Activated CD8-positive, alpha-beta T cell treated with anti-CD3 and anti-CD28 coated beads, Interleukin-2, amount 10 ng/mL, durations not matched to agents 7 days and 5 days (primary cell): Measurements from ENCODE around the gene GALNT12. TPM values are rescaled to one million over a fixed set of nuclear protein-coding genes. Genes with fewer than 3 reads are reported as not detected.

ENCODE experiments used
- ATAC-seq: fragments of 150-1000 bp; cut with Tn5 transposase; one replicate; pipeline ENCODE4 v1.10.0; 2021; ENCODE audit warnings: moderate library complexity
- CTCF ChIA-PET: fragments of 350-600 bp; sonication (Branson Sonifier 250); formaldehyde crosslinking; loops from one replicate; lab custom pipeline; 2021; ENCODE audit warnings: antibody characterized with exemption; lab: Charles Lee
- POLR2A ChIA-PET: fragments of 350-600 bp; sonication (Branson Sonifier 250); formaldehyde crosslinking; loops from one replicate; lab custom pipeline; 2021; ENCODE audit warnings: antibody characterized with exemption; lab: Charles Lee
- DNase-seq: peaks from one replicate; pipeline ENCODE4 v3.0.0-alpha.2; 2020
- H3K27ac Mint-ChIP-seq: one replicate; pipeline ENCODE4 v1.8.0; 2021; ENCODE audit warnings: mild to moderate bottlenecking, mixed read lengths
- H3K27me3 Mint-ChIP-seq: one replicate; pipeline ENCODE4 v1.8.0; 2021; ENCODE audit warnings: low read depth, mixed read lengths
- H3K36me3 Mint-ChIP-seq: one replicate; pipeline ENCODE4 v1.8.0; 2021; ENCODE audit warnings: low read depth, mixed read lengths
- H3K4me1 Mint-ChIP-seq: one replicate; pipeline ENCODE4 v1.8.0; 2021; ENCODE audit warnings: low read depth, mixed read lengths
- H3K4me3 Mint-ChIP-seq: one replicate; pipeline ENCODE4 v1.8.0; 2021; ENCODE audit warnings: mild to moderate bottlenecking, mixed read lengths
- H3K9me3 Mint-ChIP-seq: one replicate; pipeline ENCODE4 v1.8.0; 2022; ENCODE audit warnings: mixed read lengths; ENCODE audit not compliant: insufficient read depth
- total RNA-seq, 2 experiments: library from RNA; stranded (reverse); gene quantifications; one replicate each; pipeline ENCODE4 v1.2.3, GENCODE V29; 2021

GALNT12 gene
- total RNA-seq, 2 experiments from 2014 or later = 7.9 to 8.8 TPM

DNA sequence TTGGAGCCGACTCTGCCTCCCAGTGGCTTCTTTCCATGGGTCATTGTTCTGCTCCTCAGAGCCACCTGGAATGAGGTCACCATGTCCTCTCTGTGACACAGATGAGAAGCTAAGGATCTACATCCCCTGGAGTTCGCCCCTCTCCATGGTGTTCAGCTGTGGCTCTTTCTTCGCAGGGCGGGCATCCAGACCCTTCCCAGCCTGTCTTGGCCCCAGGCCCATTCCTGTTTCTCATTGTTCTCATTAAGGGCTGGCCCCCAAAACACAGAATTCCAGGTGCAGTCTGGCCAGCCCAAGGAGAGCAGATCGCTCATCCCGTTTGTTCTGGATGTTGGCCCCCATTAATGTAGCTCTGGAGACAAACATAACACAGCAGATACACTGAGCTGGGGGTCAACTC, 69.8 kb downstream of the GALNT12 start:
- no peak for ATAC-seq
- Mint-ChIP-seq H3K9me3 (no peaks in the 10 kb centered on the region), H3K27me3 (peaks cover 5% of the 10 kb centered on the region), H3K36me3 (no peaks in the 10 kb centered on the region), H3K4me1 (no peaks in the 10 kb centered on the region), H3K27ac (no peak overlapping the region), H3K4me3 (no peak overlapping the region)
- ChIA-PET POLR2A (no interaction called here), CTCF (no interaction called here)
- DNase-seq = no peak

DNA sequence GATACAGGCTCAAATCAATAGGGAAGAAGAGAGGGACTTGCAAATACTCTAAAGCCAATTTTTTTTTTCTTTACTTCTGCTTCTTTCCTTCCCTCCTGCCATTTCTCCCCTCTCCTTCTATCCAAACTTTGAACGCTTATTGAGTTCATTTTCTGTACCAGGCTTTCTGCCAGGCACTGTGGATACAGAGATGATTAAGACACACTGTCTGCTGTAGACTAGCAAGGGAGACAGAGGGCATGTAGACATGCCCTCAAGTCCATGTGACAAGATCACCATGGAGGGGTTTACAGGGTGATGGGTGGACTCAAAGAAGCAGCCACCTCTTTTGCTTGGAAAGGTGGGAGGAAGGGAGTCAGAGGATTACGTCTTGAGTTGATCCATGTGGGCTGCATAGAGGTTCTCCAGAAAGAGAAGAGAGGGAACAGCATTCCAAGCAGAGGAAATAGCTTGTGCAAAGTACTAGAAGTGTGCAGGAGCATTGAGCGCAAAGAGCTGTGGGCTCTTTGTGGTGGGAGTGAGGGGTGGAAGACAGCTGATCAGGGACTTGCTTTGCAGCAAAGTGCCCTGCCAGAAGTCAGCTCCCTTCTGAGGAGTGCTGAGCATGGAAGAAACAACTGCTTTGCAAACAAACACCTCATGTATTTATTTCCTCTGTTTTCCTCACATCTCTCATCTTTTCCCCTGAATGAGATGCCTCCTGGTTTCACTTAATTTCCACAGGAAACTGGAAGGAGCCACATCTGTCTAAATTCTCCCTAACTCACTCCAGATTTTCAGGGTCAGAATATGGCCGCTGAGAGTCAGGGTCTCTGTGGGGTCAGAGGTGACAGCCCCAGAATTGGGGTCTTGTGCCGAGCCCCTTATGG, 71.9 kb downstream of the GALNT12 start:
- H3K4me3 Mint-ChIP-seq = no peak overlapping the region
- ChIA-PET CTCF (no interaction called here), POLR2A (no interaction called here)
- no peaks in the 10 kb centered on the region for H3K9me3 Mint-ChIP-seq
- DNase-seq = no peak
- no peak overlapping the region for H3K27ac Mint-ChIP-seq
- H3K36me3 Mint-ChIP-seq = no peaks in the 10 kb centered on the region
- no peaks in the 10 kb centered on the region for H3K4me1 Mint-ChIP-seq
- peaks cover 13% of the 10 kb centered on the region for H3K27me3 Mint-ChIP-seq
- ATAC-seq = no peak

DNA sequence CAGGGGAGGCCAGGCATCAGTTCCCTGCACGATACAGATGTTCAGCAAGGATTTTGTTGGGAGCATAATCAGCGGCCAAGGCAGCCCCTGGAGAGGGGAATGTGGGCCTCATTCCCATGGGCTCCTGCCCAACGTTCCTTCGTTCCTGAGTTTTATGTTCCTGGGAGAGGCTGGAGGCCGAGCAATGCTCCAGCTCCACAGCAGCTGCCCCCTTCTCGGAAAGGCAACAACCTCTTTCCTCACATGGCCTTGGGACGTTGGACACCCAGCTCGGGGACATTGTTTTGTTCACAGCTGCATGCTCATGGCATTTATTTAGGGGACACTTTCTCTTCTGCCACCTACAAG, 72.5 kb downstream of the GALNT12 start:
- H3K9me3 Mint-ChIP-seq = no peaks in the 10 kb centered on the region
- no peak overlapping the region for H3K4me3 Mint-ChIP-seq
- no peak for ATAC-seq
- ChIA-PET CTCF (no interaction called here), POLR2A (no interaction called here)
- DNase-seq = no peak
- no peak overlapping the region for H3K27ac Mint-ChIP-seq
- H3K27me3 Mint-ChIP-seq = peaks cover 17% of the 10 kb centered on the region
- H3K4me1 Mint-ChIP-seq = no peaks in the 10 kb centered on the region
- H3K36me3 Mint-ChIP-seq = no peaks in the 10 kb centered on the region

- no peak overlapping the region for H3K27ac Mint-ChIP-seq
- H3K36me3 Mint-ChIP-seq = no peaks in the 10 kb centered on the region
- POLR2A ChIA-PET = no interaction called here
- peaks cover 20% of the 10 kb centered on the region for H3K27me3 Mint-ChIP-seq
- H3K9me3 Mint-ChIP-seq = no peaks in the 10 kb centered on the region
- ATAC-seq (no peak), DNase-seq (no peak)
- no peak overlapping the region for H3K4me3 Mint-ChIP-seq
- no peaks in the 10 kb centered on the region for H3K4me1 Mint-ChIP-seq
- CTCF ChIA-PET = no interaction called here
These were observed 73.0 kb downstream of the GALNT12 start for GRCh38 chr9:98880311-98881015.

DNA sequence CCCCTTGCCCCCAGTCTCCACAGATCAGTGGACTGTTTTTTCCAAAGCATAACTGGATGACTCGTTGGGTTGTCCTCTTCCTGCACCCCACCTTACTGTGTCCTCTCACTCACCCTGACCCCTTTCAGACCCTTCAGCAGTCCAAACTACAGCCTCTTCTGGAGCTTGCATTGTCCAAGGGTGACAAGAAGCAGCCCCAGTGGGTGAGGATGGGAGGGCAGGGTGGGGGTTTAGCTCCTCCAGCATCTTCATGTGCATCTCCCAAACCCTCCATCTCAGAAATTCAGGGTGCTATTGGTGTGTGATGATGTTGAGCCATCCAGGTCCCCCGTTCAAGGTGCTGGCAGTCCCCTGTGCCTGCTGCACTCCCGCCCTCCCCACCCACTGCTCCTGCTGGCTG, 73.9 kb downstream of the GALNT12 start:
- no peak overlapping the region for H3K27ac Mint-ChIP-seq
- no peaks in the 10 kb centered on the region for H3K36me3 Mint-ChIP-seq
- no peak for ATAC-seq
- H3K4me3 Mint-ChIP-seq = no peak overlapping the region
- no peaks in the 10 kb centered on the region for H3K4me1 Mint-ChIP-seq
- CTCF ChIA-PET = no interaction called here
- H3K9me3 Mint-ChIP-seq = no peaks in the 10 kb centered on the region
- no peak for DNase-seq
- H3K27me3 Mint-ChIP-seq = peaks cover 23% of the 10 kb centered on the region
- POLR2A ChIA-PET = no interaction called here

- Mint-ChIP-seq H3K9me3 (no peaks in the 10 kb centered on the region), H3K27ac (no peak overlapping the region), H3K36me3 (no peaks in the 10 kb centered on the region), H3K27me3 (peaks cover 24% of the 10 kb centered on the region), H3K4me1 (no peaks in the 10 kb centered on the region), H3K4me3 (no peak overlapping the region)
- ChIA-PET POLR2A (no interaction called here), CTCF (no interaction called here)
- DNase-seq (no peak), ATAC-seq (no peak)
These were observed 74.5 kb downstream of the GALNT12 start for GRCh38 chr9:98881836-98882568.

GRCh38 chr9:98882569-98882923, 75.1 kb downstream of the GALNT12 start:
- CTCF ChIA-PET = interaction anchor here (0.8 kb wide), 1 partner anchor 34 kb away, joined by 3 read pairs; no protein-coding TSS in a partner anchor
- no peak overlapping the region for H3K27ac Mint-ChIP-seq
- H3K9me3 Mint-ChIP-seq = no peaks in the 10 kb centered on the region
- ATAC-seq (no peak), DNase-seq (no peak)
- no peaks in the 10 kb centered on the region for H3K4me1 Mint-ChIP-seq
- no peak overlapping the region for H3K4me3 Mint-ChIP-seq
- POLR2A ChIA-PET = no interaction called here
- H3K36me3 Mint-ChIP-seq = no peaks in the 10 kb centered on the region
- peaks cover 27% of the 10 kb centered on the region for H3K27me3 Mint-ChIP-seq

DNA sequence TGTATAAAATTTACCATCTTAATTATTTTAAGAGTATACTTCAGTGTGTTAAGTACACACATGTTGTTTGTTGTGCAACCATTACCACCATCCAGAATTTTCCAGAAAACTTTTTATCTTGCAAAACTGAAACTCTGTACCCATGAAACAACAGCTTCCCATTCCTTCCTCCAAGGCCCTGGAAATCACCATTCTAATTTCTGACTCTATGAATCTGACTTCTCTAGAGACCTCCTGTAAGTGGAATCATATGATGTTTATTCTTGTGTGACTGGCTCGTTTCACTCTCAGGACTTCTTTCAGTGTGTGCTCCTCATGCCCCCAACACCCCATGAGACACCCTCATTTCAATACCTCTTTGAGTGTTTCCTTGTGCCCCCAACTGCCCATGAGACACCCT, 75.8 kb downstream of the GALNT12 start:
- Mint-ChIP-seq H3K27me3 (peaks cover 30% of the 10 kb centered on the region), H3K9me3 (no peaks in the 10 kb centered on the region), H3K36me3 (no peaks in the 10 kb centered on the region), H3K4me3 (no peak overlapping the region), H3K4me1 (no peaks in the 10 kb centered on the region), H3K27ac (no peak overlapping the region)
- CTCF ChIA-PET = interaction anchor here (0.8 kb wide), 1 partner anchor 35 kb away, joined by 3 read pairs; no protein-coding TSS in a partner anchor
- ATAC-seq (no peak), DNase-seq (no peak)
- POLR2A ChIA-PET = no interaction called here

- Mint-ChIP-seq H3K4me1 (no peaks in the 10 kb centered on the region), H3K27me3 (peaks cover 31% of the 10 kb centered on the region), H3K27ac (no peak overlapping the region), H3K4me3 (no peak overlapping the region), H3K9me3 (no peaks in the 10 kb centered on the region), H3K36me3 (no peaks in the 10 kb centered on the region)
- ChIA-PET POLR2A (no interaction called here), CTCF (no interaction called here)
- no peak for DNase-seq
- ATAC-seq = no peak
These were observed 77.4 kb downstream of the GALNT12 start for GRCh38 chr9:98884849-98885248.

DNA sequence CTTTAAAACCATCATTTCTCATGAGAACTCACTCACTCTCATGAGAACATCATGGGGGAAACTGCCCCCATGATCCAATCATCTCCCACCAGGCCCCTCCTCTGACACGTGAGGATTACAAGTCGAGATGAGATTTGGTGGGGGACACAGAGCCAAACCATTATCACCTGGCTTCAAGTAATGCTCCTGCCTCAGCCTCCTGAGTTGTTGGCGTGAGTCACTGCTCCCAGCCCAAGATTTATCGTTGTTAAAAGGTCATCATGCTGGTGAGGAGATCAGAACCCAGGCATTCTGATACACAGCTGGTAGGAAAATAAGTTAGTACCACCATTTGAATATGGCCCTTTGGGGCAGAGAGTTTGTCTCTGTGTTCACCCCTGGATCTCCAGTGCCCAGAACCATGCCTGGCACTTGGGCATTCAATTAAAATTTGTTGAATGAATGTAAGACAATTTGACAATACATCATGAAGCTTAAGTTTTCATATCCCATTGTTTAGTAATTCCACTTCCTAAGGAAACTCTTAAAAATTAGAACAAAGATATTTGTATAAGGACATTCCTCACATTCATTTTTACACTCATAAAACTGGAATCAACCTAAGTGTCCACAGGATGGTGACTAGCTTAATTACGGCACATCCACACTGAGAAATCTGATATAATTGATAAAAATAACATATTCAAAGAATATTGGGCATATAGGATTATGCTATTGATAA, 78.3 kb downstream of the GALNT12 start:
- Mint-ChIP-seq H3K27ac (no peak overlapping the region), H3K4me1 (no peaks in the 10 kb centered on the region), H3K36me3 (no peaks in the 10 kb centered on the region), H3K9me3 (no peaks in the 10 kb centered on the region), H3K27me3 (peaks cover 31% of the 10 kb centered on the region), H3K4me3 (no peak overlapping the region)
- ChIA-PET CTCF (interaction anchor here (1.0 kb wide), 1 partner anchor 38 kb away, joined by 3 read pairs; no protein-coding TSS in a partner anchor), POLR2A (no interaction called here)
- DNase-seq = no peak
- ATAC-seq = no peak

DNA sequence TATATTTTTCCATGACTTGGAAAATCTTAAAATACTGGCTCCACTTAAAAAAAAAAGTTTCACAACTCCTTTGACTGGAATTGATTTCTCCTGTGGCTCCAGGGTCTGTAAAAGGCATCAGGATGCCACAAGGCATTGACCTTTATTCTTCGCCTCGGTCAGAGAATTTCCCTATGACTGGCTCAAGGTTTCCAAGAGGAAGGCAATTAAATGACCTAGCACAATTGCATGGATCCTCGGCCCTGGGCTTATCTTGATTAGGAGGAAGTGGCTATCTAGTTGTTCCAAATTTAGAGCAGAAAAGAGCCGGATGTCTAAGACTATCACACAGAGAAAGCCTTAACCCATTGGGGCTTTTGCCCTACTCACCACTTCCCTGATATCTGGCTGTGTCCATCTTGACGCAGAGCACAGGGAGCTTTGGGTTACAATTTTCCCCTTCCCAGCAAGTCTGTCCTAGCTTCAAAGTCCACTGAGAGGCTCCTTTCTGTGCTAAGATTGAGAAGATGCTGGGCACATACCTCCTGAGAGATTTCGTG, 79.3 kb downstream of the GALNT12 start:
- ChIA-PET CTCF (no interaction called here), POLR2A (no interaction called here)
- Mint-ChIP-seq H3K4me3 (no peak overlapping the region), H3K27me3 (peaks cover 33% of the 10 kb centered on the region), H3K36me3 (no peaks in the 10 kb centered on the region), H3K9me3 (no peaks in the 10 kb centered on the region), H3K4me1 (no peaks in the 10 kb centered on the region), H3K27ac (no peak overlapping the region)
- DNase-seq (no peak), ATAC-seq (no peak)
